Testis (tissue), 2 donors: ENCODE measurements around the gene GAA.

ENCODE experiments used
- POLR2A ChIP-seq: fragments of 450-650 bp; IDR thresholded peaks from one replicate; pipeline ENCODE4 v1.6.1; 2017; ENCODE audit warnings: antibody characterized with exemption, mild to moderate bottlenecking, moderate library complexity
- TF ChIP-seq, protein P1 (sequence below), 3 experiments: fragments of 450-650 bp in 2 of 3; fragments of 200-600 bp in 1 of 3; sonication (generic) in 1 of 3; IDR thresholded peaks; one replicate each; pipeline ENCODE4 v1.5.1; 2016 to 2019; ENCODE audit warnings: antibody characterized with exemption in 3 of 3, mild to moderate bottlenecking in 2 of 3, moderate library complexity in 1 of 3

DNA sequence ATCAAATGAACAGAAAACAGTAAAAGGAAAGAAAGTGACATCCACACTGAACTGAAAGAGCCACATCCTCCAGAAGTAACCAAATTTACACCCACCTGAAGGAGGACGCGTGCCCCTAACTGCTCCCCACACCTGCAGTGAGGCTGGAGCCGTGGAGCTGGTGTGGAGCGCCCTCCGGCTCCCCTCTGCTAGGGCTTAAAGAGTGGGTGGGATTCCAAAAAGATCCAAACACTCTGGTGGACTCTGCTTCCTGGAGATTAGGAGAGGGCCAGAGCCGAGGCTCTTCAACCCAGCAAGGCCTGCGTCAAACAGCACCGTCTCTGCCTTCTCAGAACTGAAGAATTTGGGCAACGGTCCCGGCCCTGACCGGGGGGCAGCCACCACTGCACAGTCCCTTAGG is 49.7 kb upstream of the GAA start:
- no peak for TF ChIP-seq POLR2A
- TF ChIP-seq, protein P1, sequence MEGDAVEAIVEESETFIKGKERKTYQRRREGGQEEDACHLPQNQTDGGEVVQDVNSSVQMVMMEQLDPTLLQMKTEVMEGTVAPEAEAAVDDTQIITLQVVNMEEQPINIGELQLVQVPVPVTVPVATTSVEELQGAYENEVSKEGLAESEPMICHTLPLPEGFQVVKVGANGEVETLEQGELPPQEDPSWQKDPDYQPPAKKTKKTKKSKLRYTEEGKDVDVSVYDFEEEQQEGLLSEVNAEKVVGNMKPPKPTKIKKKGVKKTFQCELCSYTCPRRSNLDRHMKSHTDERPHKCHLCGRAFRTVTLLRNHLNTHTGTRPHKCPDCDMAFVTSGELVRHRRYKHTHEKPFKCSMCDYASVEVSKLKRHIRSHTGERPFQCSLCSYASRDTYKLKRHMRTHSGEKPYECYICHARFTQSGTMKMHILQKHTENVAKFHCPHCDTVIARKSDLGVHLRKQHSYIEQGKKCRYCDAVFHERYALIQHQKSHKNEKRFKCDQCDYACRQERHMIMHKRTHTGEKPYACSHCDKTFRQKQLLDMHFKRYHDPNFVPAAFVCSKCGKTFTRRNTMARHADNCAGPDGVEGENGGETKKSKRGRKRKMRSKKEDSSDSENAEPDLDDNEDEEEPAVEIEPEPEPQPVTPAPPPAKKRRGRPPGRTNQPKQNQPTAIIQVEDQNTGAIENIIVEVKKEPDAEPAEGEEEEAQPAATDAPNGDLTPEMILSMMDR (IDR thresholded peaks at IDR 0.05) = no peak
